ENCODE measurements around the gene XDH.

The XDH gene

GRCh38 chr2:31404302-31404701 lies 10.2 kb downstream of the XDH start:
- H3K36me3 ChIP-seq, result no peaks in the 10 kb centered on the region
- intact Hi-C loops (cut with DNase I; ENCODE audit: low total_unique reads), result no loop called here
- TF ChIP-seq CTCF (IDR thresholded peaks at IDR 0.05), result no peak
- H3K27ac ChIP-seq, result no peak overlapping the region
- no peaks in the 10 kb centered on the region for H3K9me3 ChIP-seq
- H3K4me1 ChIP-seq, result no peaks in the 10 kb centered on the region
- no peak overlapping the region for H3K4me3 ChIP-seq
- no peak for DNase-seq
- no peaks in the 10 kb centered on the region for H3K27me3 ChIP-seq

- no peak overlapping the region for H3K27ac ChIP-seq
- H3K9me3 ChIP-seq, result no peaks in the 10 kb centered on the region
- no peak for TF ChIP-seq CTCF (IDR thresholded peaks at IDR 0.05)
- intact Hi-C loops (cut with DNase I; ENCODE audit: low total_unique reads), result no loop called here
- DNase-seq, result no peak
- H3K4me1 ChIP-seq, result no peaks in the 10 kb centered on the region
- no peak overlapping the region for H3K4me3 ChIP-seq
- H3K27me3 ChIP-seq, result no peaks in the 10 kb centered on the region
- no peaks in the 10 kb centered on the region for H3K36me3 ChIP-seq
These were observed 12.2 kb downstream of the XDH start for GRCh38 chr2:31402388-31402787.

- no peak overlapping the region for H3K4me3 ChIP-seq
- intact Hi-C loops (cut with DNase I; ENCODE audit: low total_unique reads), result no loop called here
- no peak for TF ChIP-seq CTCF (IDR thresholded peaks at IDR 0.05)
These were observed 13.0 kb downstream of the XDH start for GRCh38 chr2:31401580-31401979.

GRCh38 chr2:31398881-31399280 lies 15.7 kb downstream of the XDH start:
- Histone ChIP-seq H3K27me3 (no peaks in the 10 kb centered on the region), H3K4me3 (no peak overlapping the region), H3K27ac (no peak overlapping the region), H3K4me1 (no peaks in the 10 kb centered on the region), H3K9me3 (no peaks in the 10 kb centered on the region), H3K36me3 (no peaks in the 10 kb centered on the region)
- intact Hi-C loops (cut with DNase I; ENCODE audit: low total_unique reads), result no loop called here
- no peak for DNase-seq
- TF ChIP-seq CTCF (IDR thresholded peaks at IDR 0.05), result no peak

More at GRCh38 chr2:31401580-31401979, 13.0 kb downstream of the XDH start:
- no peaks in the 10 kb centered on the region for H3K36me3 ChIP-seq
- H3K27me3 ChIP-seq, result no peaks in the 10 kb centered on the region
- H3K27ac ChIP-seq, result no peak overlapping the region
- no peaks in the 10 kb centered on the region for H3K9me3 ChIP-seq
- no peaks in the 10 kb centered on the region for H3K4me1 ChIP-seq
- no peak for DNase-seq

- TF ChIP-seq CTCF (IDR thresholded peaks at IDR 0.05), result no peak
- no peak for DNase-seq
- H3K36me3 ChIP-seq, result no peaks in the 10 kb centered on the region
- intact Hi-C loops (cut with DNase I; ENCODE audit: low total_unique reads), result no loop called here
- H3K27me3 ChIP-seq, result no peaks in the 10 kb centered on the region
- no peaks in the 10 kb centered on the region for H3K9me3 ChIP-seq
- no peak overlapping the region for H3K4me3 ChIP-seq
- no peaks in the 10 kb centered on the region for H3K4me1 ChIP-seq
- no peak overlapping the region for H3K27ac ChIP-seq
These were observed 17.4 kb downstream of the XDH start for GRCh38 chr2:31397094-31397493.

GRCh38 chr2:31390324-31390723 lies 24.2 kb downstream of the XDH start:
- no peak overlapping the region for H3K27ac ChIP-seq
- intact Hi-C loops (cut with DNase I; ENCODE audit: low total_unique reads), result no loop called here
- H3K4me3 ChIP-seq, result no peak overlapping the region
- no peaks in the 10 kb centered on the region for H3K36me3 ChIP-seq
- TF ChIP-seq CTCF (IDR thresholded peaks at IDR 0.05), result no peak
- H3K9me3 ChIP-seq, result no peaks in the 10 kb centered on the region
- no peaks in the 10 kb centered on the region for H3K4me1 ChIP-seq
- no peak for DNase-seq
- H3K27me3 ChIP-seq, result no peaks in the 10 kb centered on the region

Measured in tibial artery (tissue), 4 donors.